Nephron (organoid): Measurements from ENCODE around the gene PCDHGA10.

Experiments
- H3K27ac Mint-ChIP-seq, 3 experiments: 2 replicates each; pipeline ENCODE4 v1.8.0; 2020; ENCODE audit warnings: mixed read lengths in 3 of 3, mild to moderate bottlenecking in 2 of 3, moderate library complexity in 1 of 3
- H3K27me3 Mint-ChIP-seq: 2 replicates; pipeline ENCODE4 v1.8.0; 2021; ENCODE audit warnings: low read depth, mild to moderate bottlenecking, moderate library complexity, mixed read lengths
- H3K36me3 Mint-ChIP-seq: 2 replicates; pipeline ENCODE4 v1.8.0; 2020; ENCODE audit warnings: low read depth, mixed read lengths
- H3K4me1 Mint-ChIP-seq: 2 replicates; pipeline ENCODE4 v1.8.0; 2020; ENCODE audit warnings: mixed read lengths
- H3K4me3 Mint-ChIP-seq, 3 experiments: 2 replicates each; pipeline ENCODE4 v1.8.0; 2020; ENCODE audit warnings: mild to moderate bottlenecking in 3 of 3, mixed read lengths in 3 of 3, moderate library complexity in 2 of 3
- H3K9me3 Mint-ChIP-seq: 2 replicates; pipeline ENCODE4 v1.8.0; 2020; ENCODE audit warnings: mixed read lengths
- TF ChIP-seq, protein P1 (sequence below), 3 experiments: fragments of 200-600 bp; sonication (generic); IDR thresholded peaks; one replicate each; pipeline ENCODE4 v1.5.0; 2021; ENCODE audit warnings: antibody characterized with exemption in 3 of 3; ENCODE audit not compliant: unreplicated experiment in 3 of 3

Gene PCDHGA10

DNA sequence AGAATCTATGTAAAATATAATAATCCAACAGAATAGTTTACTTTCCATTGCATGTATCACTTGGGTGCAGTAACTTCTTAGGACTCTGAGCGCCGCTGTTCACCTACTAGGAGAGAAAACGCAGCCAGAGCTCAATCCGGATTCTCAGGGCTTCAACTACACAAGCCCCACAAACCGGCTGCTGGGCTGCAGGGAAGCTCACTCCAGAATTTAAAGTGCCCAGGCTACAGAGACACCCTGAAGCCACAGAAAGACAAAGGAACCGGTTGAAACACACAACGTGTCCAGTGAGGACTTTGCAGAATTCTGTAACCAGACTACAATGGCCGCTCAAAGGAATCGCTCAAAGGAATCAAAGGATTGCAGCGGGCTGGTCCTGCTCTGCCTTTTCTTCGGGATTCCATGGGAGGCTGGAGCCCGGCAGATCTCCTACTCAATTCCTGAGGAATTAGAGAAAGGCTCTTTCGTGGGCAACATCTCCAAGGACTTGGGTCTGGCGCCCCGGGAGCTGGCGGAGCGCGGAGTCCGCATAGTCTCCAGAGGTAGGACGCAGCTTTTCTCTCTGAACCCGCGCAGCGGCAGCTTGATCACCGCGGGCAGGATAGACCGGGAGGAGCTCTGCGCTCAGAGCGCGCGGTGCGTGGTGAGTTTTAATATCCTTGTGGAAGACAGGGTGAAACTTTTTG is at the start of gene PCDHGA10:
Gene PCDHGA10 (plus strand): TSS at position 134 of the 686 bp plus-strand sequence. CDS start 189 bp downstream, at position 323.
- H3K4me1 Mint-ChIP-seq = peaks cover 15% of the 10 kb centered on the region
- H3K9me3 Mint-ChIP-seq = peaks cover 77% of the 10 kb centered on the region
- TF ChIP-seq, protein P1, sequence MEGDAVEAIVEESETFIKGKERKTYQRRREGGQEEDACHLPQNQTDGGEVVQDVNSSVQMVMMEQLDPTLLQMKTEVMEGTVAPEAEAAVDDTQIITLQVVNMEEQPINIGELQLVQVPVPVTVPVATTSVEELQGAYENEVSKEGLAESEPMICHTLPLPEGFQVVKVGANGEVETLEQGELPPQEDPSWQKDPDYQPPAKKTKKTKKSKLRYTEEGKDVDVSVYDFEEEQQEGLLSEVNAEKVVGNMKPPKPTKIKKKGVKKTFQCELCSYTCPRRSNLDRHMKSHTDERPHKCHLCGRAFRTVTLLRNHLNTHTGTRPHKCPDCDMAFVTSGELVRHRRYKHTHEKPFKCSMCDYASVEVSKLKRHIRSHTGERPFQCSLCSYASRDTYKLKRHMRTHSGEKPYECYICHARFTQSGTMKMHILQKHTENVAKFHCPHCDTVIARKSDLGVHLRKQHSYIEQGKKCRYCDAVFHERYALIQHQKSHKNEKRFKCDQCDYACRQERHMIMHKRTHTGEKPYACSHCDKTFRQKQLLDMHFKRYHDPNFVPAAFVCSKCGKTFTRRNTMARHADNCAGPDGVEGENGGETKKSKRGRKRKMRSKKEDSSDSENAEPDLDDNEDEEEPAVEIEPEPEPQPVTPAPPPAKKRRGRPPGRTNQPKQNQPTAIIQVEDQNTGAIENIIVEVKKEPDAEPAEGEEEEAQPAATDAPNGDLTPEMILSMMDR (IDR thresholded peaks at IDR 0.05; ENCODE audit: unreplicated experiment in 3 of 3) = peak; percentile 15 to 47 (median 37)

DNA sequence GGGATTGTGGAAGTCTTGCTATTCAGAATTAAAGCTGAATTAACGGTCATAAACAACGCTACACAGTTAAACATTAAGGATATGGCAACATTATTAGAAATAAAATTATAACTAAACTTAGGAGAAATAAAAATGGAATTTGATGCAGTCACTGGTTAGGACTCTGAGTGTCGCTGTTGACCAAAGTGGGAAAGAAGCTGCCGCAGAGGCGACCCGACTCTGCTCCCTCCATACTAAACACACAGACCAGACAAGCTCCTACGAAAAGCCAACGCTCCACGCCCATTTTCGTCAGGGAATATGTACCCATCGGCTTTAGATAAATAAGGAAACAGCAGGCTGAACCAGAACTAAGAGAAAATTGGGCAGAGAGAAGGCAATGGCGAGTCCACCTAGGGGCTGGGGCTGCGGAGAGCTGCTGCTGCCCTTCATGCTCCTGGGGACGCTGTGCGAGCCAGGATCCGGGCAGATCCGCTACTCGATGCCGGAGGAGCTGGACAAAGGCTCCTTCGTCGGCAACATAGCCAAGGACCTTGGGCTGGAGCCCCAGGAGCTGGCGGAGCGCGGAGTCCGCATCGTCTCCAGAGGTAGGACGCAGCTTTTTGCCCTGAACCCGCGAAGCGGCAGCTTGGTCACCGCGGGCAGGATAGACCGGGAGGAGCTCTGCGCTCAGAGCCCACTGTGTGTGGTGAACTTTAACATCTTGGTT is 48.7 kb upstream of the PCDHGA10 start, which contains the start of gene PCDHGA5:
Gene PCDHGA5 (plus strand): TSS at position 211 of the 709 bp plus-strand sequence. CDS start 169 bp downstream, at position 380.
- no peak within 1 kb of the TSS for H3K4me3 Mint-ChIP-seq
- no peaks in the 10 kb centered on the region for H3K27me3 Mint-ChIP-seq
- TF ChIP-seq, protein P1 (IDR thresholded peaks at IDR 0.05; ENCODE audit: unreplicated experiment in 3 of 3) = no peak
- peaks cover 32% of the 10 kb centered on the region for H3K36me3 Mint-ChIP-seq
- peaks cover 67% of the 10 kb centered on the region for H3K9me3 Mint-ChIP-seq
- H3K27ac Mint-ChIP-seq = no peak within 1 kb of the TSS
- no peaks in the 10 kb centered on the region for H3K4me1 Mint-ChIP-seq

More for the DNA sequence above, at the start of gene PCDHGA10:
- Mint-ChIP-seq H3K27ac (peak within 1 kb of the TSS in 2 of 3 experiments; percentile 80 to 88), H3K36me3 (peaks cover 96% of the 10 kb centered on the region), H3K4me3 (peak within 1 kb of the TSS; percentile 83 to 85 (median 85)), H3K27me3 (peaks cover 25% of the 10 kb centered on the region)

DNA sequence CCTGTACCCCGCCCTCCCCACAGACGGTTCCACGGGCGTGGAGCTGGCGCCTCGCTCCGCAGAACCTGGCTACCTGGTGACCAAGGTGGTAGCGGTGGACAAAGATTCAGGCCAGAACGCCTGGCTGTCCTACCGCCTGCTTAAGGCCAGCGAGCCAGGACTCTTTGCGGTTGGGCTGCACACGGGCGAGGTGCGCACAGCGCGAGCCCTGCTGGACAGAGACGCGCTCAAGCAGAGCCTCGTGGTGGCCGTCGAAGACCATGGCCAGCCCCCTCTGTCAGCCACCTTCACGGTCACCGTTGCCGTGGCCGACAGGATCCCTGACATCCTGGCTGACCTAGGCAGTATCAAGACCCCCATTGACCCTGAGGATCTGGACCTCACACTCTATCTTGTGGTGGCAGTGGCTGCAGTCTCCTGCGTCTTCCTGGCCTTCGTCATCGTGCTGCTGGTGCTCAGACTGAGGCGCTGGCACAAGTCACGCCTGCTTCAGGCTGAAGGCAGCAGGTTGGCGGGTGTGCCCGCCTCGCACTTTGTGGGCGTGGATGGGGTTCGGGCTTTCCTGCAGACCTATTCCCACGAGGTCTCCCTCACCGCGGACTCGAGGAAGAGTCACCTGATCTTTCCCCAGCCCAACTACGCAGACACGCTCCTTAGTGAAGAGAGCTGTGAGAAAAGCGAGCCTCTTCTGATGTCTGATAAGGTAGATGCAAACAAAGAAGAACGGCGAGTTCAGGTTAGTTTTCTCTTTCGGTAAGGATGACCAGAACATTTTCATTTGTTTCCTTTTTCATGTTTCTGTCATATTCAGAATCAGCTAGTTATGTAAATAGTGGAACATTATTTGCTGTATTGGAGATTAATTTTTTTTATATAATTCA is 46.5 kb upstream of the PCDHGA10 start:
- TF ChIP-seq, protein P1 (IDR thresholded peaks at IDR 0.05; ENCODE audit: unreplicated experiment in 3 of 3) = no peak
- Mint-ChIP-seq H3K9me3 (peaks cover 66% of the 10 kb centered on the region), H3K4me3 (no peak overlapping the region), H3K36me3 (peaks cover 32% of the 10 kb centered on the region), H3K4me1 (no peaks in the 10 kb centered on the region), H3K27me3 (no peaks in the 10 kb centered on the region), H3K27ac (no peak overlapping the region)

DNA sequence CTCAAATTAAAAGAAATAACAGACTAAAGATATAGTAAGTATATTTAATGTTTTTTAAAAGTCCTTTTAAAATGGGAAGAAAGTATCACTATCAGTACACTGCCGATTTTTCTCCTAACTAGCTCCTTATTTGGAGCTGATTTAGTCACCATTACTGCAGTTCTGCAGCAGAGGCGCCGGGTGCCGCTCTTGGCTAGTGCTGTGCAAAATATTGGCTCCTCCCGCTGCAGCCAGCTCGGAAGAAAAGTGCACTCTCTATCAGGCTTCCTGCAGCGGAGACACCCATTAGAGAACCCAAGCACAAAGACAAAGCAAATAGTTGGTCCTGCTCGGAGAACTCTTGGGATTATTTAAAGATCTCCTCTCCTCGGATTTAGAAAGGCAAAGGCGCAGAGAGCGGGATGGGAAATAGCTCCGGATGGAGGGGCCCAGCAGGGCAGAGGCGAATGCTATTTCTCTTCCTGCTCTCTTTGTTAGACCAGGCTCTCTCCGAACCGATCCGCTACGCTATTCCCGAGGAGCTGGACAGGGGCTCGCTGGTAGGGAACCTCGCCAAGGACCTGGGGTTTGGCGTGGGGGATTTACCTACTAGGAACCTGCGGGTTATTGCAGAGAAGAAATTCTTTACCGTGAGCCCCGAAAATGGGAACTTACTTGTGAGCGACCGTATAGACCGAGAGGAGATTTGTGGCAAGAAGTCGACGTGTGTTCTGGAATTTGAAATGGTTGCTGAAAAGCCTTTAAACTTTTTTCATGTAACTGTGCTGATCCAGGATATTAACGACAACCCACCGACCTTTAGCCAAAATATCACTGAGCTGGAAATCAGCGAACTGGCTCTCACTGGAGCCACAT is 42.6 kb upstream of the PCDHGA10 start, which contains the start of gene PCDHGB3:
Gene PCDHGB3 (plus strand): TSS at position 249 of the 855 bp plus-strand sequence. CDS start 153 bp downstream, at position 402.
- peaks cover 36% of the 10 kb centered on the region for H3K36me3 Mint-ChIP-seq
- TF ChIP-seq, protein P1 (IDR thresholded peaks at IDR 0.05; ENCODE audit: unreplicated experiment in 3 of 3) = no peak
- H3K4me1 Mint-ChIP-seq = no peaks in the 10 kb centered on the region
- H3K27me3 Mint-ChIP-seq = no peaks in the 10 kb centered on the region
- H3K9me3 Mint-ChIP-seq = peaks cover 62% of the 10 kb centered on the region
- H3K4me3 Mint-ChIP-seq = no peak within 1 kb of the TSS
- no peak within 1 kb of the TSS for H3K27ac Mint-ChIP-seq
